Prostate gland (tissue), 2 donors: ENCODE data around the gene FHL2. TPM values are rescaled to one million over a fixed set of nuclear protein-coding genes. Genes with fewer than 3 reads are reported as not detected.

Source experiments
- DNase-seq: peaks from one replicate; pipeline ENCODE4 v3.0.0-alpha.2; 2019; ENCODE audit warnings: low spot score
- H3K27ac ChIP-seq, 2 donors: fragments of 200-600 bp; sonication (generic); 2 replicates each; pipeline ENCODE4 v1.5.1; 2017 to 2019
- H3K27me3 ChIP-seq: fragments of 200-600 bp; sonication (generic); replicated peaks from 2 replicates; pipeline ENCODE4 v1.5.1; 2019; ENCODE audit not compliant: insufficient read depth
- H3K36me3 ChIP-seq, 2 donors: fragments of 200-600 bp; sonication (generic); 1 replicate in 1 of 2; 2 replicates in 1 of 2; pipeline versions ENCODE4 v1.5.1 to v1.8.1; 2017 to 2019
- H3K4me1 ChIP-seq: fragments of 200-600 bp; sonication (generic); replicated peaks from 2 replicates; pipeline ENCODE4 v1.5.1; 2019
- H3K4me3 ChIP-seq, 2 donors: fragments of 200-600 bp; sonication (generic); 2 replicates each; pipeline ENCODE4 v1.5.1; 2017 to 2019
- H3K9me3 ChIP-seq: fragments of 200-600 bp; sonication (generic); 2 replicates; pipeline ENCODE4 v1.5.1; 2017
- POLR2A ChIP-seq: fragments of 450-650 bp; IDR thresholded peaks from one replicate; pipeline ENCODE4 v1.6.1; 2016; ENCODE audit warnings: antibody characterized with exemption, mild to moderate bottlenecking
- POLR2AphosphoS5 ChIP-seq: sonication (generic); formaldehyde crosslinking; IDR thresholded peaks from one replicate; pipeline ENCODE4 v1.6.1; 2017; ENCODE audit warnings: antibody characterized with exemption
- WGBS: methylation state at CpG from one replicate; pipeline ENCODE4 v1.1.5; 2018; 5-methylcytosine and 5-hydroxymethylcytosine counted together
- intact Hi-C: fragments of 100-400 bp; cut with DNase I; formaldehyde crosslinking; loops from one replicate; pipeline ENCODE4 v1.14.2; 2022
- total RNA-seq, 2 donors: library from RNA; depleted of rRNA; stranded (reverse); fragments of >200 nt; gene quantifications; one replicate each; pipeline ENCODE4 v1.1.0, GENCODE V29; 2016
- TF ChIP-seq, protein P1 (sequence below), 4 experiments: fragments of 200-600 bp in 2 of 4; fragments of 450-650 bp in 2 of 4; sonication (generic) in 2 of 4; IDR thresholded peaks; 1 replicate in 3 of 4; 2 replicates in 1 of 4; pipeline ENCODE4 v1.5.1; 2016 to 2019; ENCODE audit warnings: antibody characterized with exemption in 4 of 4, mild to moderate bottlenecking in 2 of 4, moderate library complexity in 2 of 4

FHL2 gene
- total RNA-seq, 2 donors from 2014 or later: 132 to 250 TPM

GRCh38 chr2:105380432-105381100 is 18.3 kb downstream of the FHL2 start:
- intact Hi-C loops: no loop called here
- H3K27ac ChIP-seq: peak overlapping the region; percentile 57 to 59
- no peaks in the 10 kb centered on the region for H3K9me3 ChIP-seq
- H3K4me3 ChIP-seq: no peak overlapping the region
- 33% methylated on average over 9 of the region's 9 CpGs for WGBS
- H3K27me3 ChIP-seq: no peaks in the 10 kb centered on the region
- H3K36me3 ChIP-seq: no peaks in the 10 kb centered on the region
- TF ChIP-seq, protein P1, sequence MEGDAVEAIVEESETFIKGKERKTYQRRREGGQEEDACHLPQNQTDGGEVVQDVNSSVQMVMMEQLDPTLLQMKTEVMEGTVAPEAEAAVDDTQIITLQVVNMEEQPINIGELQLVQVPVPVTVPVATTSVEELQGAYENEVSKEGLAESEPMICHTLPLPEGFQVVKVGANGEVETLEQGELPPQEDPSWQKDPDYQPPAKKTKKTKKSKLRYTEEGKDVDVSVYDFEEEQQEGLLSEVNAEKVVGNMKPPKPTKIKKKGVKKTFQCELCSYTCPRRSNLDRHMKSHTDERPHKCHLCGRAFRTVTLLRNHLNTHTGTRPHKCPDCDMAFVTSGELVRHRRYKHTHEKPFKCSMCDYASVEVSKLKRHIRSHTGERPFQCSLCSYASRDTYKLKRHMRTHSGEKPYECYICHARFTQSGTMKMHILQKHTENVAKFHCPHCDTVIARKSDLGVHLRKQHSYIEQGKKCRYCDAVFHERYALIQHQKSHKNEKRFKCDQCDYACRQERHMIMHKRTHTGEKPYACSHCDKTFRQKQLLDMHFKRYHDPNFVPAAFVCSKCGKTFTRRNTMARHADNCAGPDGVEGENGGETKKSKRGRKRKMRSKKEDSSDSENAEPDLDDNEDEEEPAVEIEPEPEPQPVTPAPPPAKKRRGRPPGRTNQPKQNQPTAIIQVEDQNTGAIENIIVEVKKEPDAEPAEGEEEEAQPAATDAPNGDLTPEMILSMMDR (IDR thresholded peaks at IDR 0.05): no peak
- TF ChIP-seq POLR2AphosphoS5: peak; percentile 42
- DNase-seq: no peak
- H3K4me1 ChIP-seq: peaks cover 6% of the 10 kb centered on the region

- Histone ChIP-seq H3K36me3 (no peaks in the 10 kb centered on the region), H3K27ac (peak overlapping the region; percentile 57 to 59), H3K4me1 (peaks cover 6% of the 10 kb centered on the region), H3K27me3 (no peaks in the 10 kb centered on the region), H3K9me3 (no peaks in the 10 kb centered on the region), H3K4me3 (no peak overlapping the region)
- WGBS: 39% methylated on average over 7 of the region's 7 CpGs
- peak; percentile 73 for DNase-seq
- intact Hi-C loops: no loop called here
- TF ChIP-seq, protein P1 (IDR thresholded peaks at IDR 0.05): no peak
- TF ChIP-seq POLR2AphosphoS5 (peak; percentile 83), POLR2A (no peak)
Observed at GRCh38 chr2:105379741-105380186, 19.1 kb downstream of the FHL2 start.

DNA sequence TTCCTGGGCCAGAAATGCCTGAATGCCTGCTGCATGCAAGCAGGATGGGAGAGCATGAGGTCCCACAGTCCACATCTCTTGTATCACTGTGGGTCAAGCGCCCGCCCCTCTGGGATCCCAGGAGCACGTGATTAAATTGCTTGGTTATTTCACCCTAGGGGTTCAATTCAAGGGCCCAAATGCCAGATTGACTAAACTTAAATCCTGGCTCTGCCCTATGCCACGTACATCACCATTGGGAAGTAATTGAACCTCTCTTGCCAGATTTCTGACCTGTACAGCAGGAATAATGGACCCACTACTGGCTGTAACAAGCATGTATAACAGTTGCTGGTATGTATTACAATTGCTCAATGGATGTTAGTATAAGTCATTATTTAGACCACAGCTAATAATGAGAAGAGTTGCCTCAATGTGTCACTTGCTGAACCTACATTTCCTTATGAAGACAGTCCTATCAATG is 19.9 kb downstream of the FHL2 start:
- intact Hi-C loops: no loop called here
- Histone ChIP-seq H3K27me3 (no peaks in the 10 kb centered on the region), H3K4me3 (no peak overlapping the region), H3K27ac (peak overlapping the region in 1 of 2 donors; percentile 59), H3K4me1 (peaks cover 7% of the 10 kb centered on the region), H3K9me3 (no peaks in the 10 kb centered on the region), H3K36me3 (no peaks in the 10 kb centered on the region)
- TF ChIP-seq POLR2AphosphoS5 (no peak), POLR2A (no peak)
- TF ChIP-seq, protein P1 (IDR thresholded peaks at IDR 0.05): no peak
- WGBS: 84% methylated on average over 4 of the region's 4 CpGs
- DNase-seq: no peak

DNA sequence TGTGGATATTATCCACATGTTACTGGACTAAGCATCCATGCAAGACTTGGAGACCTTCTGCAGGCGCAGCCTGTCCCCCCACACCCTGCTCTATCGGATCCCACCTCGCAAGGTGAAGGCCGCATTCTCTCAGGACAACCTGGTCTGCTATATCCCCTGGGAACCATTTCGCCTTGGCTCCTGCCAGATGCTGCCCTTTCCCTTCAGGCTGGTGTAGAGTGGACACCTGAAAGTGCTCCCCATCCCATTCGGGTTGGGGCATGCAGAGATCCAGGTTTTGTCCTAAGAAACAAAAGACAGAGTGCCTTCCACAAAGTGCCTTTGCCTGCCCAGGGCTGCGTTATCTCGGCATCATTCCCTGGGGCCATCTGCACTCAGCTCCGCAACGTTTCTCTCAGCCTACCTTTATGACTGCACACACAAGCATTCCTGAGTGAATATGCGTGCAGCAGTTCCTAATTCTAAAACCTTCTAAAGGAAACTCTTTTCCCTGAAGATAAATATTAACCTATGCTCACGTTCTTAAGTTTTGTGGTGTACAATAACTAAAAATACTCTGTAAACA is 20.5 kb downstream of the FHL2 start:
- Histone ChIP-seq H3K9me3 (no peaks in the 10 kb centered on the region), H3K27ac (no peak overlapping the region), H3K27me3 (no peaks in the 10 kb centered on the region), H3K36me3 (no peaks in the 10 kb centered on the region), H3K4me3 (no peak overlapping the region), H3K4me1 (peaks cover 13% of the 10 kb centered on the region)
- WGBS: 65% methylated on average over 12 of the region's 12 CpGs
- TF ChIP-seq POLR2AphosphoS5: no peak
- intact Hi-C loops: no loop called here
- DNase-seq: no peak

DNA sequence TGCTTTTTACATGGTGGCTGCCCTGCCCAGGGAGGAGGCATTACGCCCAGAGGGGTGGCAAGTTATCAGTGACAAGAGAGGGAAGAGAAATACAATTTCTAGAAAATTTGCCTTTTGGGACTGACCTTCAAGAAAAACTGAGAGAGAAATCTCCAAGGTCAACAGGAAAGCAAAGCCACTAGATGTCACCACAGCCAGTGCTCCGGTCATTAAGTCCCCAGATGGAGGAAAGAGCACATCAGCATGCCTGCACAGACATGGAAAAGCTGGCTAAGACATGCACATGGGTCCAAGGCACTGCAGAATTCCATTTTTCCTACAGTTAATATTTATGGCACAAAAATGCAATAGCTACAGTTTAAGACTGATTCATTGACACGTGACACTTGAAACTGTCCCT is 21.0 kb downstream of the FHL2 start:
- Histone ChIP-seq H3K4me1 (peaks cover 15% of the 10 kb centered on the region), H3K9me3 (no peaks in the 10 kb centered on the region), H3K27ac (no peak overlapping the region), H3K36me3 (no peaks in the 10 kb centered on the region), H3K27me3 (no peaks in the 10 kb centered on the region), H3K4me3 (no peak overlapping the region)
- intact Hi-C loops: no loop called here
- TF ChIP-seq POLR2AphosphoS5 (no peak), POLR2A (no peak)
- TF ChIP-seq, protein P1 (IDR thresholded peaks at IDR 0.05): no peak
- no peak for DNase-seq
- WGBS: 90% methylated on average over 3 of the region's 3 CpGs
